Measurements from ENCODE around the gene RPGRIP1L.

DNA sequence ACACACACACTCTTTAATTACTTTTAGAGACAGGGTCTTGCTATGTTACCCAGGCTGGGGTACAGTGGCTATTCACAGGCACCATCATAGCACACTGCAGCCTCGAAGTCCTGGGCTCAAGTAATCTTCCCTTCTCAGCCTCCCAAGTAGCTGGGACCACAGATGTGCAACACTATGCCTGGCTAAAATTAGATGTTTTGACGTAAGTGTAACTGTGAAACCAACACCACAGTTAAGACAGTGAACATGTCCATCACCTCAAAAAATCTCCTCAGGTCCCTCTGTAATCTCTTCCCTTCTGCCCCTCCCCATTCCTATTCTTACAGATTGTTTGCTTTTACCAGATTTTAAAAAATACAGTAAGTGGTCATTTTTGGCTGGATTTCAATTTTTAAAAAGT, 66.7 kb downstream of the RPGRIP1L start:
- TF ChIP-seq, protein P1, sequence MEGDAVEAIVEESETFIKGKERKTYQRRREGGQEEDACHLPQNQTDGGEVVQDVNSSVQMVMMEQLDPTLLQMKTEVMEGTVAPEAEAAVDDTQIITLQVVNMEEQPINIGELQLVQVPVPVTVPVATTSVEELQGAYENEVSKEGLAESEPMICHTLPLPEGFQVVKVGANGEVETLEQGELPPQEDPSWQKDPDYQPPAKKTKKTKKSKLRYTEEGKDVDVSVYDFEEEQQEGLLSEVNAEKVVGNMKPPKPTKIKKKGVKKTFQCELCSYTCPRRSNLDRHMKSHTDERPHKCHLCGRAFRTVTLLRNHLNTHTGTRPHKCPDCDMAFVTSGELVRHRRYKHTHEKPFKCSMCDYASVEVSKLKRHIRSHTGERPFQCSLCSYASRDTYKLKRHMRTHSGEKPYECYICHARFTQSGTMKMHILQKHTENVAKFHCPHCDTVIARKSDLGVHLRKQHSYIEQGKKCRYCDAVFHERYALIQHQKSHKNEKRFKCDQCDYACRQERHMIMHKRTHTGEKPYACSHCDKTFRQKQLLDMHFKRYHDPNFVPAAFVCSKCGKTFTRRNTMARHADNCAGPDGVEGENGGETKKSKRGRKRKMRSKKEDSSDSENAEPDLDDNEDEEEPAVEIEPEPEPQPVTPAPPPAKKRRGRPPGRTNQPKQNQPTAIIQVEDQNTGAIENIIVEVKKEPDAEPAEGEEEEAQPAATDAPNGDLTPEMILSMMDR (conservative IDR thresholded peaks at IDR 0.05; ENCODE audit: low read depth, low read length), result no peak
- TF ChIP-seq EZH2phosphoT487 (IDR thresholded peaks at IDR 0.05; ENCODE audit: borderline replicate concordance, low read length) (no peak), EZH2 (IDR thresholded peaks at IDR 0.05; ENCODE audit: low read length, unreplicated experiment) (no peak)

All from PC-3 (cell line).